Stimulated activated CD8-positive, alpha-beta memory T cell treated with anti-CD3 and anti-CD28 coated beads, Interleukin-4, amount 100 ng/mL, for 4 hours (primary cell): ENCODE measurements around the gene BIRC7.

Source experiments
- DNase-seq, 2 donors: peaks; one replicate each; pipeline ENCODE4 v3.0.0-alpha.2; 2020; ENCODE audit warnings: low read depth in 2 of 2, low spot score in 1 of 2

BIRC7 gene, protein sequence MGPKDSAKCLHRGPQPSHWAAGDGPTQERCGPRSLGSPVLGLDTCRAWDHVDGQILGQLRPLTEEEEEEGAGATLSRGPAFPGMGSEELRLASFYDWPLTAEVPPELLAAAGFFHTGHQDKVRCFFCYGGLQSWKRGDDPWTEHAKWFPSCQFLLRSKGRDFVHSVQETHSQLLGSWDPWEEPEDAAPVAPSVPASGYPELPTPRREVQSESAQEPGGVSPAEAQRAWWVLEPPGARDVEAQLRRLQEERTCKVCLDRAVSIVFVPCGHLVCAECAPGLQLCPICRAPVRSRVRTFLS

DNA sequence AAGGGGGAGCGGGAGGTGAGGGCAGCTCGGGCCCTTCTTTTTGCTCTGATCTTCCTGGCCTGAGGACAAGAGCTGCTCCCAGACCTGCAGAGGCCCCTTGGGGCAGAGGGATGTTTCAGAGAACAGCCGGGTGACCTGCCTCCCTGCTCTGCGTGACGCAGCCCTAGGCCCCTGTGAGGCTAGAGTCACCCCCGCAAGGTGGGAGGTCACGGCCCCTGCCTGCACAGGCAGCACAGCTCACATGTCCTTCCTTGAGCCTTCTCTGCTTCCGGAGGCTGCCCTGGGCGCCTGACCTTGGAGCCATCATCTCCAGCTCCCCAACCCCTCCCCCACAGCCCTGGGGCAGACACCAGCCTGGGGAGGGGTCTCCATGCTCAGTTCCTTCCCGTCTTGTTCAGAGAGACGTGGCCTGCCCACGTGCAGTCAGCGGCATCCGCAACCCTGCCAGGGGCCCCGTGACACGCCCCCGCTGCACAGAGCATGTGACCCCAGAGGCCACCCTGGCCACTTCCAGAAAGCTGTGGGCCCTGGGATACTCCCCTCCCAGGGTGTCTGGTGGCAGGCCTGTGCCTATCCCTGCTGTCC, at the start of gene BIRC7:
Gene BIRC7, plus strand, starts transcription at position 507 of the 585 bp plus-strand sequence. CDS start 192 bp downstream, outside the sequence.
- DNase-seq, result no peak

DNA sequence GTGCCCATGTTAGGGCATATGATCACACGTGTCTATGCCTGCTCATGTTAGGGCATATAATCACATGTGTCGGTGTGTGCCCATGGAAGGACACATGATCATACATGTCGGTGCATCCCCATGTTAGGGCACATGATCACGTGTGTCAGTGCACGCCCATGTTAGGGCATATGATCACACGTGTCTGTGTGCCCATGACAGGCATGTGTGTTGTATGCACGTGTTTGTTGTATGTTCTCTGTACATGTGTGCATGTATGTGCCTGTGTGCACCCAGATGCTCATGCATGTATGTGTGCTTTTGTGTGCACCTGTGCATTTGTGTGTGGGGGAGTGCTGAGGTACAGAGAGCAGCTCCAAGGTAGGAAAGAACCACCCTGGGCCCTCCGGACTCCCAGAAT, 49.6 kb upstream of the BIRC7 start:
- DNase-seq, result no peak

DNA sequence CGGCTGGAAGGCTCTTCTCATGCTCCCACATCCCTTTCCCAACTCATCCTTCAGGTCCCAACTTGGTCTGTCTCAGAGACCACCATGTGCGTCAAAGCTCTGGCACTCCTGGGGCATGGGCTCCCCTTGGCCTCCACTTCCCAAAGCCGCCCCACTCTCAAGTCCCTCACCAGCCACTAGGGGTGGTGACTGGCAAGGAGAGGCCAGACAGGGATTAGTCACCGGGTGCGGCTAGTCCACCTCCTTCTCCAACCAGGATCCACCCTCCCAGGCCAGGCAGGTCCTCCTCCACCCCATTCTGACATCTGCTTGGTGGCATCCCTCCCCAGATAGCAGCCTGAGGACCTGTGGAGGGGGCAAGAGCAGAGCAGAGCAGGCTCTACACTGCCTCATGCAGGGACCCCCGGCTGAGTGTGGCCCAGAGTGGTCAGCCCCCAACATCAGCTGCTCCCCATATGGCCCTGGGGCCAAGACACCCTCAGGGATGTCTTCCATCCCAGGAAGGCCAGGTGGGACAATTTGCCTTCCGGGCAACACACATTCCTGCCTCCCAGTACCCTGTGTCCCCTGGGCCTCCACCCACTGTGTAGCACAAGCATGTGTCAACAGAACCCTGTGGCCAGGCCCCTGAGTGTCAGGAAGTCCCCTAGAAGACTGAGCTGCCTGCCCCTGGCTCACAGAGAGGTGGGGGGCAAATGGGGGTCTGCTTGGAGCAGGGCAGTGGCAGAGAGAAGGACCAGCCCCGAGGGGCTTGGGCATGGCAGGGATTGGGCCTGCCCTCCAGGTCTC, 49.0 kb upstream of the BIRC7 start:
- no peak for DNase-seq

DNA sequence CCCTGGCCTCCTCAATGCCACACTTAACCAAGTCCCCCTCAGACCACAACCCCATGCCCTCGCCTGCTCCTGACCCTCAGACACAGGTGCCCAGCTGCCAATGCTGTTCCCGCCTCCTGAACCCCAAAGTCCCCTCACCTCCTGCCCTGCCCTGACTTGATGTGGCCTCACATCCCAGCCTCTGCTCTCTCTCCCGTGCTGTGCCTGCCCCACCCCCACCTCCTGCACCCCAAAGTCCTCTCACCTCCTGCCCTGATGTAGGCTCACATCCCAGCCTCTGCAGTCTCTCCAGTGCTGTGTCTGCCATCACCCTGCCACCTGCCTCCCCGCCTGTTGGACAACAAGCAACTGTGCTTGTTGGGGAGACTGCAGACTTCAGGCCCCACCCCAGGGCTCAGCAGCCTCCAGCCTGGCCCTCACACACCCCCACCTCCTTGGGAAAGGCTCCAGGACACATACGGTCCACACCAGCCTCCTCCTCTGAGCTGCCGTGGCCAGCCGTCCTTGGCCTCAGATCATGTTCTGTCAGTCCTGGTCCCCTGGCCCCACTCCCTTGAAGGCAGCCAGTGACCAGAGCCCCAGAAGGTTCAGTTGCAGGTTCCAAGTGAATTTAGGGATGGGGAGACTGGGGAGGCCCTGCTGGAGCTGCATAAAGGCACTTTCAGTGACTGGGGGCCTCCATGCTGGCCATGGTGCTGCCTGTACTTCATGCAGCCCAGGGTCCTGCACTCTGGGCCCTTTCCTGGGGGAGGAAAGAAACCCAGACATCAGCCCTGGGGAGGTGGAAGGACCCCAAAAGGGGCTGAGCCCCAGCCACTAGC, 48.2 kb upstream of the BIRC7 start:
- no peak for DNase-seq

DNA sequence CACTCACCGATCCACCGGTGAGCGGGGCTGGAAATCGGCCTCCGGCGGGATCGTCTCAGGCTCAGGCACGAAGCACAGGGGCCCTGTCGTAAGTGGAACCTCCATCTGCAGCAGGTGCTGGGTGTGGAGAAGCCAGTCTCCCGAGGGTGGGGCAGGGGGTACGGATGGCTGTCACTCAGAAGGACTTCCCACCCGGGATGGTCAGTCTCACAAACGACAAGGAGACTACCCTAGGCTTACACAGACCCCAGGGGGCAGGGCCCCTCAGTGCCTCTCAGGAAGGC, 47.6 kb upstream of the BIRC7 start:
- DNase-seq, result no peak

DNA sequence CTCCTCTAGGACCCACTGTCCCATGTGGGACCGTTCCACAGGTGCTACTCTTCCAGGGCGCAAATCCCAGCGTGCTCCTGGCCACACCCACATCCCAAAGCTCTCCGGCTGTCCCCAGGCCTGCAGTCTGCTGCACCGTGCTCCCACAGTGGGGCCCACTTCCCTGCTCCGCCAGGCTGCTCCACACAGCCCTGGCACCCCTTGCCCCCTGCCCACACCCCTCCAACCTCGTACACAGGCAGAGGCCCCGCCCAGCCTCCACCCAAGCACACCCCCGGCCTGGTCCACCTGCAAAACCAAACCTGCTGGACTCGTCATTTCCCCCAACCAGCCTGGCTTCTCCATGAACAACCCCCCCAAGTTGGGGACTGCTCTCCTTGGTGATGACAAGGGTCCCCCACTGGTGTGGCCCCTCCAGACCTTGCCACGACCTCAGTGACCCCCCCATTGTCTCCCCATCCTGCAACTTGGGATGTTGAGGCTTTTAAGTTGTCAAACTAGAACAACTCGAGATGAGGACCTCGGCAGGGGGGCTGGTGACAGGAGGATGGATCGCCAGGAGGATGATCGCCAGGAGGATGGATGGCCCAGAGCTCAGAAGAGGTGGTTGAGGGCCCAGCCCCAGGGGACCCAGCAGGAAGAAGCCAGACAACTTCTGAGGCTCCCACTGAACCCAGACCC, 46.9 kb upstream of the BIRC7 start:
- DNase-seq, result no peak

DNA sequence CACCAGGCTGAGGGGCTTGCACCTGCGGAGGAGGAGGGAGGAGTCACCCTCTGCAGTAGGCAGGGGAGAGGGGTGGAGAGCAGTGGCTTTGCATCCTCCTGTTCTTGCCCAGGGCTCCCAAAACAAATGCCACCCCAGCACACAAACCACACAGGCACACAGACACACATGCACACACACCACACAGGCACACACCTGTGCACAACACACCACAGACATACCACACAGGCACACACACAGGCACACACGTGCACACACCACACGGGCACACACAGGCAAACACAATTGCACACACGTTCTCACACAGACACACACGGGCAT, 46.4 kb upstream of the BIRC7 start:
- DNase-seq, result no peak

DNA sequence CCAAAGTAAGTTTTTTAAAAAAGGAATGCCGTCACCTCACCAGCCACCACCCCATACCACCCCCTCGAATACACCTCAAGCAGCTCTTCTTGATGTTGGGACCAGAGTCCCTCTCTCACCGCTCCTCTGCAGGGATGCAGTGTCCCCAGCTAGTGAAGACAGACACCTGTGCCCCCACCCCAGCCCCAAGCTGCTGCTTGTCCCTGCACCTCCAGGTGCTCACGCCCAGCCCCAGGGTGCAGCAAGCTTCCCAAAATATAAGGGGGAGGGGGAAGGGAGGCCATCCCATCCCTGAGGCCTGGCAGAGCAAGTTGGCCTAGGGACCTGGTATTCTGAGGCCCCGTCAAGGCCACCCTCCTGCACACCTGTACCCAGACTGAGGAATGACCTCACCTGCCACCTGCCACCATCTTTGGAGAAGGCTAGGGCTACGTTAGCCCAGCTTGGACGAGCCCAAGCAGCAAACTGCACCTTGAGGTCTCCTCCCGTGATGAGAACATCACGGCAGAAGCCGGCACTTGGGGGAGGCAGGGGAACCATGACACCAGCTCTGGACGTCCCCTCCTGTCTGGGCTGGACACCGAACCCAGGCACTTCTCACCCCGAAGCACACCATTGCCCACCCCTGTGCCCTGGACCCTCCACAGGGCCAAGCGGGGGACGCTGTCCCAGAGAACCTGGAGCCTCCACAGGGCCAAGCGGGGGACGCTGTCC, 45.7 kb upstream of the BIRC7 start:
- no peak for DNase-seq

DNA sequence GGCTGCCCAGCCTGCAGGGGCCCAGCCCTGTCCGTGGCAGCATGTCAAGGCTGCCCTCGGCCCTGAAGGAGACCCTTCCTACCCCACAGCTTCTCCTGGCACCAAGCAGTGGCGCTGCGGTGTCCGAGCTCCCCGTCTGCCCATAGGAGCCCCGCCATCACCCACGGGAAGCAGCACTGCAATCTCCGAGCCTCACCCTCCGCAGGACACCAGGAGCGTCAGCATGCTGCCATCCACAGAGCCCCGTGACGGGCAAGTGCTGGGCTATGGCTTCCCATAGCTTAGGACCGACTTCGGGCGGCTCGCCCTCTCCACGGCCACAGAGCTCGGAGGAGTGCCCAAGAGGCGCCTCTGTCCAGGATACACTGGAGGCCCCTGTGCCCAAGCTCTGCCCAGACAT, 44.9 kb upstream of the BIRC7 start:
- no peak for DNase-seq

DNA sequence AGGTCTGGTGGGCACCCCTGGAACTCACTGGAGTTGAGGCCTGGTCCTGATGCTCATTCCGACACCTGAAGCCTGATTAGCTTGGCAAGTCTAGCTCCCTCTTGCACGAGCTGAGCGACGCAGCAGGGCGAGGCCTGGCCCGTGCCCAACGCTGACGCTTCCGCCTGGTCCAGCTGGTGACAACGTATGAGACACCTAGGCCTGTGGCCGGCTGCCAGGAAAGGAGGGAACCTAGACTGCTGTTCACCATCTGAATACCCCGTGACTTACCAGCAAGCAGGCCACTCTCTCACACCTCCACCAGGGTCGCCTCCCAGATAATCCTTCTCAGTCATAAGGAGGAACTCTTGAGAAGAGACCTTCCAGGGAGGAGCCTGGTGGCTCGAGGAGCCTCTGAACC, 44.3 kb upstream of the BIRC7 start:
- DNase-seq, result no peak

DNA sequence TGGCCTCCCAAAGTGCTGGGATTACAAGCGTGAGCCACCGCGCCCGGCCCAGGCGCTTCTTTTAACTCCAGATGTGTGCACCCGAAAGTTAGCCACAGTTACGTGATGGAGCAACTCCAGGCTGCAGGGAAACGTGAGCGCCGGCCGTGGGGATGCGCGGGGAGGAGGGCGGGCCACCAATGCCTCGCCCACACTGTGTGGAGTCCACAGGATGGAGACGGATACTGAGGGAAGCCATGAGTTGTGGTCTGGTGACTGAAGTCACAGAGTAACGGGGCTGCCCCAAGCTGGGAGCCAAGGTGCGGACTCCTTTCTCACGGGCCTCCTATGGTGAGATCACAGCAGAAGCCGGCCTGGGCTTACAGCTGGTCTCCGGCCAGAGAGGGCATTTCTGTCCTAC, 43.0 kb upstream of the BIRC7 start:
- DNase-seq, result no peak

DNA sequence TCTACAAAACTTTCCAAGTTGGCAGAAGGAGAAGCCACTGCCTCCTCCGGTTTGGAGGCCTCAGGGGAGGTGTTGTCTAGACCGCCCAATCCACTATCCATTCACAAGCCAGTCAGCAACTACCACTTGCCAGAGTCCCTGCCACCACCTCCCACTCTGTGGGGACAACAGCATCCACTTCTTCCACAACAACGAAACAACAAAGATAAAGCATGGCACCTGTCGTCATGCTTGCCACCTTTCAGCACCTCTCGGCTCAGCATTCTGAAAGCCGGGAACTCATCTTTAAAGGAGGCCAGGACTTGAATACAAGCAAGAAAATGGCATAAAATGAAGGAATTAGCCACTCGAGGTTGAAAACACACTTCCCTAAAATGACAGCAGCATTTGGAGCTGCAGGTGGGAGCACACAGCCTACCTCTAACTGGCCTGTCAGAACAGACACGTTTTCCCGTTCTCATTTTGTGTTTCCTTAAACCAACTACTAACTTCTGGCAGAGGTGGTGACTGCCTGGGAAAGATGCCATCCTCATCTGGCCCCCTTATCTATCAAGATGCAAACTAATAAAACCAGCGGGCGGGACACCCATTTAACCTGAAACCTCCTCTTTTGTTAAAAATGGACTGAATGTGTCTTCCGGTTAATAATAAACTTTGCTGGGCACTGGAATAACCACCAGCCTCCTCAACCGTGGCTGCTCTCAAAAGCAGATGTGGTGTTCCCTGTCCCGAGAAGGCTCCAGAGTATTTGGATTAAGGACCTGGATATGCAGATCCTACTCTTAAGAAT, 41.5 kb upstream of the BIRC7 start:
- DNase-seq, result no peak

DNA sequence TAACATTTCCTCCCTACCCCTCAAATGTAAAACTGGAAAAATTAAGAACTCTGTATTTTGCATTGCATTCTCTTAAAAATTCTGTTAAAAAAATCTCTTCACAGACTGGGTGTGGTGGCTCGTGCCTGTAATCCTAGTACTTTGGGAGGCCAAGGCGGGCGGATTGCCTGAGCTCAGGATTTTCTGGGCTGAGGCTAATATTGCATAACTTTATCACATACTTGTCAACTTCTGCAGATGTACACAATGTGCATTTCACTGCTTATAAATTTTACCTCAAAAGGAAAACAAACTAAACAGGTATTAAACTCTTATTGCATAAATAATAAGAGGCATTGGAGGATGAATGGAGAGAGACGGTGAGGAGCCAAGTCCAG, 40.9 kb upstream of the BIRC7 start:
- DNase-seq, result no peak

DNA sequence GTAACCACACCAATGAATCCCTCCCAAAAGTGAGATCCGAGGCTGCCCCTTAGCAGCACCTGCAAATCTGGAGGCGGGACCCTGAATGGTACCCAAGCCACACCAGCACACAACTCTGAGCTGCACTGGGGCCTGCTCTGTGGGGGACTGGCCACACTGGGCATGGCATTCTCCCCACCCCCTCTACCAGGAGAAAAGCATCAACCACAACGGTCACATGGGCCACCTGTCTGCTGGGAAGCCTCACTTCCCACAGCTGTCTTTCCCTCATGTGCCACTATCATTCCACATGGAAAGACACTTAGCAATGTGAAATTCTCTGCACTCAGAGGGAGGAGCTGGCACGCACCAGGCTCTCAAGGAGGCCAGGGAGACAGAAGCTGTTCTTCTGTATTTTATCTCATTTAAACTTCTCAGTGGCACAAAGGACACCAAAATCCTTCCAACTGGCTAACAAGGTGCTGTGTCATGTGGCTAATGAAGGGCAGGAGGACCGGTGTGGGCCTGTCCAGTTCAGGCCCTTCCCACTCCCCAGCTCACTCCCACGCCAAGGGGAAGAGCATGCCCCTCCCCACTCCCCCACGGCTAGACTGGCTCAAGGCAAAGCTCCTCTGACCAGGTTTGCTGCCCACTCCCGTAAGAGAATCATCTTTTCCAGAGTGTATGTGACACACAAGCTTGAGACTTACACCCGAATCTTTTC, 38.8 kb upstream of the BIRC7 start:
- no peak for DNase-seq

DNA sequence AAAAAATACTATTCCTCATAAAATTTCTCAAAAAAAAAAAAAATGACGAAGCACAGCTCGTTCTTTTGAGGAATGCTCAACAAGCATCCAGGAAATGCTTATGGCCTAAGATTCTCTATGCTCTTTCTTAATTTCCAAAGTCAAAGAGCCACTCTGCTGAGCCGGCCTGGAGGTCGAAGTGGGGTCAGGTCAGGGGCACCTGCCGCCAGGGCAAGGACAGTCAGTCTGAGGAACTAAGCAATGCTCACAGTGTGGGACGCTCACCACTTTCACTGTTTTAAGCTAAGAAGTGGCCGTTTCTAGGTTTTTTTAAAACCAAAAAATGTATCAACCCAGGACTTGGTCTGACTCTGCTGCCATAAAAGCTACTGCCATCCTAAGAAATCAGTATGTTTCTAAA, 37.1 kb upstream of the BIRC7 start:
- DNase-seq, result no peak

DNA sequence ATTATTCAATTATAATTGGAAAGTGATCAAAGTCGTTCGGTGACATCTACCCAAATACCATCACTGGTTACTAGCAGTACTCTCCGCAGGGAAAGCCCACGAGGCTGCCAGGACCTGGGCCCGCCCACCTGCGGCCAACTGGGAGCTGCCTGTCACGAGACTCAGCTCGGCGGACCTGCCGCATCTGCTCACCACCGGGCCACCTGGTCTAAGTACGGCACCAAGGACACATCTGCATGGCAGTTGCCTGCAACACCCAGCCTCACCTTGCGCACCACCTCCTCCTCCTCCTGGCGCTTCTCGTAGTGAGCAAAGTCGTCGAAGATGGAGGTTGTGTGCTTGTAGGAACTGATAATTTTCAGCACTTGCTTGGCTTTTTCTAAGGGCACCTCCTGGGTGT, 33.7 kb upstream of the BIRC7 start:
- DNase-seq, result no peak

DNA sequence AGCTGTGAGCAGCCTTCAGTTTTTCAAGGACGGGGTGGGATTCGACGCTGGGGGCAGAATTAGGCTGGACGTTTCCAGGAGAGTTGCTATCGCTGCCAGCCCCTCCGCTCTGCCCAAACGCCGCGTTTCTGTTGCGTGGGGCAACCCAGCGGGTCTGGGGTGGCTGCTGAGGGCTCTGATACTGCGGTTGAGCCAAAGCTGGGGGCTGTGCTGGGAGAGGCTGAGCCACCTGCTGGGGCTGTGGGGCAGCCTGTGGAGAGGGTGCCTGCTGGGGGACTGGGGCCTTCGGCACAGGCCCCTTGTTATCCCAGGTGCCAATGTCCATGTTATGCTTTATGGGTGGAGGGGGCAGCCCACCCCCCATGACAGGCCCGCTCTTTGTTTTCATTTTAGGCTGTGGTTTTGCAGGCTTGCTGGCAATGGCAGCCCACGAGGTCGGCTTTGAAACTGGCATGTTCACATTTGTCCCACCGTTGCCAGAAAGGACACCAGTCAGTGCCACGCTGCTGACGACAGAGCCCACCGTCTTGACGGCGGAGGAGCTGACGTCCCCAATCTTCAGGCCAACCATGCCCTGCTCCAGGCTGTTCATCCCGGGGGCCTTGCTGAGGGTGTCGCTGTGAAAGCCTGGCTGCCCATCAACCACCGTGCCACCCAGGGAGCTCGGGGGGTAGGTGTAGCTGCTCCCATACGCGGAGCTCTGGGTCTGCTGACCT, 32.7 kb upstream of the BIRC7 start:
- no peak for DNase-seq

DNA sequence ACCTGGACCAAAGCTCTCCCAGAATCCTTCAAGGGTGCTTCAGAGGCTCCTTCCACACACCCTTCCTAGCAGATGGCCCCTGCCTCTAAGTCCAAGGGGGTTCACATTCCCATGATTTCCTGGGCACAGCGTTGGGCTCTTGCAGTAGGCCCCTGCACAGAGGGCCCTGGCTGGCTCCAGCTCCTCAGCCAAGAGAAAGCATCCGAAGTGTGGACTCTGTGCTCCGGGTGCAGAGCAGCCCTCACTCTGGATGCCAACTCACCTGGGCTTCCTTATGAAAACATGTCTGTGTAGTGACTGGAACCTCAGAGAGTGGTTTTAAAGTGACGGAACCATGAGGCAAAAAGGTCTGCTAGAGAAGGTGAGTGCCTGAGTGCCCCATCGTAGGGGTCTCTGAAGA, 31.3 kb upstream of the BIRC7 start:
- no peak for DNase-seq

DNA sequence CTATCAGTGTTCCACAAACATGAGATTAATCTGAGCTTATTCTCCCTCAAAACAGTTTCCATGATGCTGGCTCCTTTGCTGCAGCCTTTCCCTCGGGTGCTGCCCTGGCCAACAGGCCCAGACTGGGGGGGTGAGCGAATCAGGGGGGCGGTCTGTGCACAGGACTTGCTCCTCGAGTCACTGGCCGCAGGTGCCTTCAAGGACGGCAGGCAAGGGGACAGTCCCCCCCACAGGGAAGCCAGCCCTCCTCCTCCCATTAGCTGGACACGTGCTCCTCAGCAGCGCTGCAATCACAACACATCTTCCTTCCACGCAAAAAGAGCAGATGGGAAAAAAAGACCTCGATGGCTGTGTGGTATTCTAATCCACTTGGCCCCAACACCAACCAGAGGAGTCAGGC, 29.8 kb upstream of the BIRC7 start:
- DNase-seq, result no peak
